Large intestine (tissue), 3 donors: ENCODE measurements around the gene R3HDM4. TPM values are rescaled to one million over a fixed set of nuclear protein-coding genes. Genes with fewer than 3 reads are reported as not detected.

Experiments used
- DNase-seq, 2 donors: peaks; one replicate each; pipeline versions ENCODE4 v3.0.0 to v3.0.0-alpha.2; 2013
- H3K27ac ChIP-seq: one replicate; pipeline ENCODE4 v1.5.1; 2013; ENCODE audit warnings: low read length
- H3K27me3 ChIP-seq: 2 replicates; pipeline ENCODE4 v1.6.1; 2013; ENCODE audit warnings: low read length; ENCODE audit not compliant: control insufficient read depth, insufficient read depth
- H3K36me3 ChIP-seq: 2 replicates; pipeline ENCODE4 v1.6.1; 2013; ENCODE audit warnings: low read length; ENCODE audit not compliant: control insufficient read depth, insufficient read depth
- H3K4me1 ChIP-seq: one replicate; pipeline ENCODE4 v1.6.1; 2013; ENCODE audit warnings: low read length; ENCODE audit not compliant: control insufficient read depth, insufficient read depth
- H3K4me3 ChIP-seq: one replicate; pipeline ENCODE4 v1.5.1; 2013; ENCODE audit warnings: low read length
- H3K9me3 ChIP-seq: one replicate; pipeline ENCODE4 v1.6.1; 2013; ENCODE audit warnings: mild to moderate bottlenecking, low read depth, low read length, moderate library complexity; ENCODE audit not compliant: control insufficient read depth
- WGBS: methylation state at CpG from one replicate; pipeline ENCODE4 v1.1.5; 2013; ENCODE audit warnings: low lambda C conversion rate; ENCODE audit not compliant: insufficient coverage; 5-methylcytosine and 5-hydroxymethylcytosine counted together
- polyA plus RNA-seq: library from polyadenylated mRNA; unstranded; fragments of 120-200 nt; gene quantifications from one replicate; pipeline ENCODE4 v1.2.1, GENCODE V29; 2013

The R3HDM4 gene
- polyA plus RNA-seq, 1 donor: 44.0 TPM

- H3K36me3 ChIP-seq: peaks cover 76% of the 10 kb centered on the region
- no peak for DNase-seq
- H3K9me3 ChIP-seq: peaks cover 23% of the 10 kb centered on the region
- peaks cover 45% of the 10 kb centered on the region for H3K4me1 ChIP-seq
- no peak overlapping the region for H3K4me3 ChIP-seq
- WGBS: no CpG with 5 or more reads among the region's 22 CpGs
- H3K27me3 ChIP-seq: no peaks in the 10 kb centered on the region
- H3K27ac ChIP-seq: peak overlapping the region; percentile 62
These were observed 26.4 kb upstream of the R3HDM4 start for GRCh38 chr19:939439-939838.

- WGBS: 60% methylated on average over 2 of the region's 23 CpGs
- H3K4me3 ChIP-seq: no peak overlapping the region
- peak overlapping the region; percentile 11 for H3K27ac ChIP-seq
- peak in 1 of 2 donors; percentile 45 for DNase-seq
- no peaks in the 10 kb centered on the region for H3K27me3 ChIP-seq
- peaks cover 23% of the 10 kb centered on the region for H3K9me3 ChIP-seq
- H3K4me1 ChIP-seq: peaks cover 47% of the 10 kb centered on the region
- peaks cover 80% of the 10 kb centered on the region for H3K36me3 ChIP-seq
These were observed 25.4 kb upstream of the R3HDM4 start for GRCh38 chr19:938233-938923.

GRCh38 chr19:937259-937694, 24.3 kb upstream of the R3HDM4 start:
- peaks cover 82% of the 10 kb centered on the region for H3K36me3 ChIP-seq
- H3K4me1 ChIP-seq: peaks cover 53% of the 10 kb centered on the region

GRCh38 chr19:936175-936546, 23.1 kb upstream of the R3HDM4 start:
- Histone ChIP-seq H3K4me1 (peaks cover 60% of the 10 kb centered on the region), H3K9me3 (peaks cover 13% of the 10 kb centered on the region), H3K36me3 (peaks cover 80% of the 10 kb centered on the region), H3K27ac (no peak overlapping the region), H3K4me3 (no peak overlapping the region), H3K27me3 (no peaks in the 10 kb centered on the region)
- no CpG with 5 or more reads among the region's 10 CpGs for WGBS
- no peak for DNase-seq

More at GRCh38 chr19:937259-937694, 24.3 kb upstream of the R3HDM4 start:
- DNase-seq: peak in 1 of 2 donors; percentile 46
- H3K4me3 ChIP-seq: no peak overlapping the region
- H3K27me3 ChIP-seq: no peaks in the 10 kb centered on the region
- no peak overlapping the region for H3K27ac ChIP-seq
- peaks cover 20% of the 10 kb centered on the region for H3K9me3 ChIP-seq
- no CpG with 5 or more reads among the region's 16 CpGs for WGBS

GRCh38 chr19:934865-935479, 22.0 kb upstream of the R3HDM4 start:
- no CpG with 5 or more reads among the region's 31 CpGs for WGBS

GRCh38 chr19:934197-934840, 21.3 kb upstream of the R3HDM4 start:
- peaks cover 8% of the 10 kb centered on the region for H3K9me3 ChIP-seq
- H3K4me3 ChIP-seq: peak overlapping the region; percentile 4
- no peak for DNase-seq
- H3K4me1 ChIP-seq: peaks cover 52% of the 10 kb centered on the region
- peaks cover 82% of the 10 kb centered on the region for H3K36me3 ChIP-seq
- peak overlapping the region; percentile 72 for H3K27ac ChIP-seq
- H3K27me3 ChIP-seq: no peaks in the 10 kb centered on the region
- no CpG with 5 or more reads among the region's 29 CpGs for whole genome bisulfite sequencing

More at GRCh38 chr19:934865-935479, 22.0 kb upstream of the R3HDM4 start:
- Histone ChIP-seq H3K36me3 (peaks cover 83% of the 10 kb centered on the region), H3K27me3 (no peaks in the 10 kb centered on the region), H3K9me3 (peaks cover 10% of the 10 kb centered on the region), H3K4me1 (peaks cover 54% of the 10 kb centered on the region), H3K27ac (peak overlapping the region; percentile 72), H3K4me3 (peak overlapping the region; percentile 4)
- peak; percentile 76 to 85 for DNase-seq

- WGBS: no CpG with 5 or more reads among the region's 14 CpGs
- H3K36me3 ChIP-seq: peaks cover 81% of the 10 kb centered on the region
- DNase-seq: no peak
- peaks cover 52% of the 10 kb centered on the region for H3K4me1 ChIP-seq
- H3K9me3 ChIP-seq: peaks cover 8% of the 10 kb centered on the region
- peak overlapping the region; percentile 26 for H3K4me3 ChIP-seq
- H3K27me3 ChIP-seq: no peaks in the 10 kb centered on the region
- peak overlapping the region; percentile 72 for H3K27ac ChIP-seq
These were observed 20.5 kb upstream of the R3HDM4 start for GRCh38 chr19:933553-933882.

GRCh38 chr19:932648-933552, 19.9 kb upstream of the R3HDM4 start:
- peaks cover 76% of the 10 kb centered on the region for H3K36me3 ChIP-seq
- peak in 1 of 2 donors; percentile 59 for DNase-seq
- no peaks in the 10 kb centered on the region for H3K27me3 ChIP-seq
- peak overlapping the region; percentile 26 for H3K4me3 ChIP-seq
- H3K9me3 ChIP-seq: peaks cover 8% of the 10 kb centered on the region
- H3K27ac ChIP-seq: peak overlapping the region; percentile 72
- H3K4me1 ChIP-seq: peaks cover 49% of the 10 kb centered on the region
- no CpG with 5 or more reads among the region's 54 CpGs for WGBS

GRCh38 chr19:931860-932647, 19.0 kb upstream of the R3HDM4 start:
- H3K27ac ChIP-seq: peak overlapping the region; percentile 72
- DNase-seq: no peak
- H3K9me3 ChIP-seq: peaks cover 8% of the 10 kb centered on the region
- WGBS: no CpG with 5 or more reads among the region's 32 CpGs
- H3K27me3 ChIP-seq: no peaks in the 10 kb centered on the region
- H3K36me3 ChIP-seq: peaks cover 71% of the 10 kb centered on the region
- H3K4me1 ChIP-seq: peaks cover 49% of the 10 kb centered on the region
- peak overlapping the region; percentile 2 for H3K4me3 ChIP-seq
